Activated naive CD4-positive, alpha-beta T cell treated with anti-CD3 and anti-CD28 coated beads, Interleukin-2, amount 10 ng/mL, durations not matched to agents 7 days and 5 days (primary cell): ENCODE results near the gene ALDH16A1.

Source experiments
- CTCF ChIA-PET: fragments of 350-600 bp; sonication (Branson Sonifier 250); formaldehyde crosslinking; loops from one replicate; lab custom pipeline; 2021; ENCODE audit warnings: antibody characterized with exemption; lab: Charles Lee
- DNase-seq: peaks from one replicate; pipeline ENCODE4 v3.0.0-alpha.2; 2020
- H3K27ac Mint-ChIP-seq: one replicate; pipeline ENCODE4 v1.8.0; 2021; ENCODE audit warnings: mild to moderate bottlenecking, moderate library complexity, mixed read lengths
- H3K27me3 Mint-ChIP-seq: one replicate; pipeline ENCODE4 v1.8.0; 2021; ENCODE audit warnings: mild to moderate bottlenecking, mixed read lengths
- H3K36me3 Mint-ChIP-seq: one replicate; pipeline ENCODE4 v1.8.0; 2021; ENCODE audit warnings: mixed read lengths
- H3K4me1 Mint-ChIP-seq: one replicate; pipeline ENCODE4 v1.8.0; 2021; ENCODE audit warnings: mixed read lengths
- H3K4me3 Mint-ChIP-seq: one replicate; pipeline ENCODE4 v1.8.0; 2021; ENCODE audit warnings: mild to moderate bottlenecking, moderate library complexity, mixed read lengths
- H3K9me3 Mint-ChIP-seq: one replicate; pipeline ENCODE4 v1.8.0; 2021; ENCODE audit warnings: mixed read lengths

ALDH16A1 gene

GRCh38 chr19:49497047-49497788 lies 44.2 kb downstream of the ALDH16A1 start:
- Mint-ChIP-seq H3K9me3 (no peaks in the 10 kb centered on the region), H3K27ac (peak overlapping the region; percentile 99), H3K27me3 (peaks cover 3% of the 10 kb centered on the region), H3K36me3 (peaks cover 57% of the 10 kb centered on the region), H3K4me1 (peaks cover 59% of the 10 kb centered on the region), H3K4me3 (peak overlapping the region; percentile 100)
- CTCF ChIA-PET: interaction anchor here (2.8 kb wide), 1 partner anchor 24 kb away, joined by 5 read pairs; the partner anchor contains the start of gene FLT3LG
- DNase-seq: peak; percentile 90

- peak overlapping the region; percentile 99 for H3K27ac Mint-ChIP-seq
- peaks cover 59% of the 10 kb centered on the region for H3K4me1 Mint-ChIP-seq
- peaks cover 51% of the 10 kb centered on the region for H3K36me3 Mint-ChIP-seq
- H3K27me3 Mint-ChIP-seq: peaks cover 3% of the 10 kb centered on the region
- no peaks in the 10 kb centered on the region for H3K9me3 Mint-ChIP-seq
- DNase-seq: peak; percentile 35
- CTCF ChIA-PET: interaction anchor here (2.0 to 2.8 kb wide), 2 partner anchors 24 to 37 kb away, joined by 4 to 5 read pairs; partner anchors contain the start of gene FLT3LG
- peak overlapping the region; percentile 100 for H3K4me3 Mint-ChIP-seq
These were observed 44.7 kb downstream of the ALDH16A1 start for GRCh38 chr19:49497789-49498103.

GRCh38 chr19:49498475-49498874 lies 45.5 kb downstream of the ALDH16A1 start:
- Mint-ChIP-seq H3K27ac (peak overlapping the region; percentile 99), H3K4me3 (peak overlapping the region; percentile 100), H3K4me1 (peaks cover 59% of the 10 kb centered on the region), H3K9me3 (no peaks in the 10 kb centered on the region), H3K27me3 (peaks cover 3% of the 10 kb centered on the region), H3K36me3 (peaks cover 44% of the 10 kb centered on the region)
- CTCF ChIA-PET: interaction anchor here (0.8 to 2.8 kb wide), 6 partner anchors 13 to 72 kb away, joined by 3 to 7 read pairs (median 4); partner anchors contain the start of gene FLT3LG
- no peak for DNase-seq

GRCh38 chr19:49499030-49499670 lies 46.1 kb downstream of the ALDH16A1 start:
- Mint-ChIP-seq H3K36me3 (peaks cover 43% of the 10 kb centered on the region), H3K27me3 (peaks cover 3% of the 10 kb centered on the region), H3K27ac (peak overlapping the region; percentile 99), H3K4me3 (peak overlapping the region; percentile 100), H3K4me1 (peaks cover 58% of the 10 kb centered on the region), H3K9me3 (no peaks in the 10 kb centered on the region)
- peak; percentile 59 for DNase-seq
- CTCF ChIA-PET: interaction anchor here (0.8 to 2.8 kb wide), 6 partner anchors 12 to 71 kb away, joined by 3 to 7 read pairs (median 4); partner anchors contain the start of gene FLT3LG

- CTCF ChIA-PET: interaction anchor here (0.7 to 10.5 kb wide), 13 partner anchors 10 to 175 kb away, joined by 3 to 183 read pairs (median 4); partner anchors contain the start of gene PRMT1
- DNase-seq: peak; percentile 70
- peaks cover 54% of the 10 kb centered on the region for H3K4me1 Mint-ChIP-seq
- H3K4me3 Mint-ChIP-seq: peak overlapping the region; percentile 4
- H3K36me3 Mint-ChIP-seq: peaks cover 25% of the 10 kb centered on the region
- H3K9me3 Mint-ChIP-seq: no peaks in the 10 kb centered on the region
- H3K27me3 Mint-ChIP-seq: peaks cover 4% of the 10 kb centered on the region
- peak overlapping the region; percentile 99 for H3K27ac Mint-ChIP-seq
These were observed 50.0 kb downstream of the ALDH16A1 start for GRCh38 chr19:49502866-49503581.

GRCh38 chr19:49503582-49503962 lies 50.5 kb downstream of the ALDH16A1 start:
- Mint-ChIP-seq H3K36me3 (peaks cover 20% of the 10 kb centered on the region), H3K27ac (peak overlapping the region; percentile 99), H3K4me1 (peaks cover 51% of the 10 kb centered on the region), H3K9me3 (no peaks in the 10 kb centered on the region), H3K27me3 (peaks cover 7% of the 10 kb centered on the region), H3K4me3 (no peak overlapping the region)
- no peak for DNase-seq
- CTCF ChIA-PET: interaction anchor here (0.7 to 10.5 kb wide), 9 partner anchors 12 to 175 kb away, joined by 3 to 183 read pairs (median 5); partner anchors contain the start of gene PRMT1

- peaks cover 4% of the 10 kb centered on the region for H3K27me3 Mint-ChIP-seq
- no peak overlapping the region for H3K4me3 Mint-ChIP-seq
- peaks cover 45% of the 10 kb centered on the region for H3K4me1 Mint-ChIP-seq
- peak; percentile 88 for DNase-seq
- H3K27ac Mint-ChIP-seq: no peak overlapping the region
- CTCF ChIA-PET: interaction anchor here (0.7 to 10.5 kb wide), 11 partner anchors 9 to 179 kb away, joined by 3 to 183 read pairs (median 6); partner anchors contain the start of gene PRMT1
- H3K9me3 Mint-ChIP-seq: no peaks in the 10 kb centered on the region
- H3K36me3 Mint-ChIP-seq: no peaks in the 10 kb centered on the region
These were observed 53.6 kb downstream of the ALDH16A1 start for GRCh38 chr19:49506575-49507105.

- H3K36me3 Mint-ChIP-seq: no peaks in the 10 kb centered on the region
- peaks cover 42% of the 10 kb centered on the region for H3K4me1 Mint-ChIP-seq
- no peak for DNase-seq
- H3K4me3 Mint-ChIP-seq: no peak overlapping the region
- H3K27me3 Mint-ChIP-seq: peaks cover 8% of the 10 kb centered on the region
- CTCF ChIA-PET: interaction anchor here (1.0 to 10.5 kb wide), 6 partner anchors 13 to 170 kb away, joined by 3 to 183 read pairs (median 19); partner anchors contain the start of gene PRMT1
- no peaks in the 10 kb centered on the region for H3K9me3 Mint-ChIP-seq
- no peak overlapping the region for H3K27ac Mint-ChIP-seq
These were observed 54.9 kb downstream of the ALDH16A1 start for GRCh38 chr19:49507803-49508494.

GRCh38 chr19:49512970-49513745 lies 60.1 kb downstream of the ALDH16A1 start:
- peaks cover 3% of the 10 kb centered on the region for H3K36me3 Mint-ChIP-seq
- CTCF ChIA-PET: interaction anchor here (0.6 to 2.0 kb wide), 4 partner anchors 8 to 66 kb away, joined by 3 to 11 read pairs (median 4); no protein-coding TSS in a partner anchor
- H3K27ac Mint-ChIP-seq: peak overlapping the region; percentile 55
- H3K4me3 Mint-ChIP-seq: peak overlapping the region; percentile 75
- no peaks in the 10 kb centered on the region for H3K9me3 Mint-ChIP-seq
- peaks cover 33% of the 10 kb centered on the region for H3K4me1 Mint-ChIP-seq
- H3K27me3 Mint-ChIP-seq: peaks cover 28% of the 10 kb centered on the region
- DNase-seq: peak; percentile 57

- H3K9me3 Mint-ChIP-seq: no peaks in the 10 kb centered on the region
- H3K36me3 Mint-ChIP-seq: peaks cover 3% of the 10 kb centered on the region
These were observed 60.7 kb downstream of the ALDH16A1 start for GRCh38 chr19:49513746-49514118.

GRCh38 chr19:49514151-49514550 lies 61.1 kb downstream of the ALDH16A1 start:
- no peaks in the 10 kb centered on the region for H3K9me3 Mint-ChIP-seq
- peak overlapping the region; percentile 45 for H3K27ac Mint-ChIP-seq
- H3K4me3 Mint-ChIP-seq: peak overlapping the region; percentile 75
- H3K4me1 Mint-ChIP-seq: peaks cover 32% of the 10 kb centered on the region
- H3K27me3 Mint-ChIP-seq: peaks cover 30% of the 10 kb centered on the region
- DNase-seq: no peak
- CTCF ChIA-PET: interaction anchor here (0.8 to 2.6 kb wide), 5 partner anchors 11 to 65 kb away, joined by 3 to 11 read pairs (median 5); no protein-coding TSS in a partner anchor
- H3K36me3 Mint-ChIP-seq: peaks cover 3% of the 10 kb centered on the region

More at GRCh38 chr19:49513746-49514118, 60.7 kb downstream of the ALDH16A1 start:
- CTCF ChIA-PET: interaction anchor here (0.6 to 2.0 kb wide), 4 partner anchors 9 to 66 kb away, joined by 3 to 11 read pairs (median 4); no protein-coding TSS in a partner anchor
- DNase-seq: no peak
- Mint-ChIP-seq H3K27ac (peak overlapping the region; percentile 55), H3K27me3 (peaks cover 30% of the 10 kb centered on the region), H3K4me3 (peak overlapping the region; percentile 75), H3K4me1 (peaks cover 32% of the 10 kb centered on the region)

GRCh38 chr19:49515767-49516166 lies 62.7 kb downstream of the ALDH16A1 start:
- peaks cover 30% of the 10 kb centered on the region for H3K4me1 Mint-ChIP-seq
- CTCF ChIA-PET: interaction anchor here (0.9 to 2.6 kb wide), 5 partner anchors 10 to 55 kb away, joined by 3 to 11 read pairs (median 5); no protein-coding TSS in a partner anchor
- peaks cover 3% of the 10 kb centered on the region for H3K36me3 Mint-ChIP-seq
- no peaks in the 10 kb centered on the region for H3K9me3 Mint-ChIP-seq
- H3K27me3 Mint-ChIP-seq: peaks cover 32% of the 10 kb centered on the region
- no peak for DNase-seq
- no peak overlapping the region for H3K4me3 Mint-ChIP-seq
- H3K27ac Mint-ChIP-seq: no peak overlapping the region
